GM12878 (cell line): ENCODE results near the gene TCF25. TPM values are rescaled to one million over a fixed set of nuclear protein-coding genes. Genes with fewer than 3 reads are reported as not detected.
A peak's percentile ranks its signal among the peaks of the same experiment; 100 is the strongest.

Experiments used
- CUX1 ChIP-seq: IDR thresholded peaks from 2 replicates; pipeline ENCODE4 v1.6.1; 2012; ENCODE audit warnings: improper control_type of control experiment, low read depth, low read length; ENCODE audit not compliant: insufficient replicate concordance
- NKRF ChIP-seq: fragments of 450-650 bp; conservative IDR thresholded peaks from 2 replicates; pipeline ENCODE4 v1.6.1; 2017; ENCODE audit warnings: mild to moderate bottlenecking, moderate library complexity
- polyA plus RNA-seq, 11 experiments: library from polyadenylated mRNA; depleted of rRNA in 4 of 11; unstranded in 6 of 11; stranded (reverse) in 5 of 11; fragments of >200 nt; fragmentation: Nextera tagmentation in 4 of 11; fragmentation: Illumina TruSeq in 1 of 11; extraction: Ambion mirVana in 4 of 11; extraction: Trizol in 1 of 11; gene quantifications; 1 replicate in 1 of 11; 2 replicates in 10 of 11; pipeline versions ENCODE4 v1.2.1 to v1.2.3, GENCODE V29; 2011 to 2016; ENCODE audit warnings: inconsistent platforms in 2 of 11, missing spikeins in 2 of 11, low read depth in 1 of 11
- total RNA-seq, 4 experiments: library from RNA; depleted of rRNA in 3 of 4; stranded (reverse); fragments of >200 nt in 3 of 4; fragmentation: Illumina TruSeq in 1 of 4; extraction: Trizol in 1 of 4; gene quantifications; 2 replicates each; pipeline versions ENCODE4 v1.2.1 to v1.2.3, GENCODE V29; 2013 to 2021

The TCF25 gene
- total and polyA plus RNA-seq, 10 of the 15 experiments (the other 5 are each of a cell fraction or from before 2014, with no cell fraction given) = 8.4 to 130 (median 89.4) TPM

- TF ChIP-seq CUX1 = no peak
- peak; percentile 56; the same call in 1 of the 2 replicates for TF ChIP-seq NKRF
Measured at GRCh38 chr16:89917773-89918452, 44.5 kb downstream of the TCF25 start (continued).
